Osteoblast (primary cell): Measurements from ENCODE around the gene ACY1. TPM values are rescaled to one million over a fixed set of nuclear protein-coding genes. Genes with fewer than 3 reads are reported as not detected.

ENCODE experiments used
- DNase-seq: peaks from one replicate; pipeline ENCODE4 v3.0.0; 2011; ENCODE audit warnings: low spot score, mixed read lengths; ENCODE audit not compliant: insufficient read length; ENCODE audit errors: missing footprints
- H2AFZ ChIP-seq: 2 replicates; pipeline ENCODE4 v1.6.0; 2011; ENCODE audit warnings: mild to moderate bottlenecking, low read length
- H3K27ac ChIP-seq: 2 replicates; pipeline ENCODE4 v1.5.1; 2011; ENCODE audit warnings: mild to moderate bottlenecking, low read depth, low read length, moderate library complexity
- H3K27me3 ChIP-seq: 2 replicates; pipeline ENCODE4 v1.6.0; 2012; ENCODE audit warnings: mild to moderate bottlenecking, control low read depth, inconsistent platforms, low read length, moderate library complexity; ENCODE audit not compliant: insufficient read depth
- H3K36me3 ChIP-seq: 2 replicates; pipeline ENCODE4 v1.5.1; 2011; ENCODE audit warnings: mild to moderate bottlenecking, low read length, control low read depth, moderate library complexity; ENCODE audit not compliant: insufficient read depth
- H3K4me1 ChIP-seq: 2 replicates; pipeline ENCODE4 v1.5.1; 2011; ENCODE audit warnings: mild to moderate bottlenecking, low read length, control low read depth, moderate library complexity; ENCODE audit not compliant: insufficient read depth
- H3K4me2 ChIP-seq: 2 replicates; pipeline ENCODE4 v1.6.0; 2011; ENCODE audit warnings: mild to moderate bottlenecking, low read length; ENCODE audit not compliant: insufficient read depth
- H3K4me3 ChIP-seq: fragments of 200-600 bp; sonication (generic); 3 replicates; pipeline ENCODE4 v1.5.1; 2012; ENCODE audit warnings: mild to moderate bottlenecking, low read length, inconsistent platforms; ENCODE audit not compliant: insufficient read depth
- H3K79me2 ChIP-seq: 2 replicates; pipeline ENCODE4 v1.6.0; 2012; ENCODE audit warnings: mild to moderate bottlenecking, low read length, control low read depth, inconsistent platforms; ENCODE audit not compliant: insufficient read depth
- H3K9me3 ChIP-seq: 2 replicates; pipeline ENCODE4 v1.5.1; 2011; ENCODE audit warnings: low read depth, low read length, control low read depth
- H4K20me1 ChIP-seq: 2 replicates; pipeline ENCODE4 v1.6.0; 2012; ENCODE audit warnings: mild to moderate bottlenecking, low read length, control low read depth; ENCODE audit not compliant: insufficient read depth
- CTCF ChIP-seq: IDR thresholded peaks from 2 replicates; pipeline ENCODE4 v1.5.1; 2011; ENCODE audit warnings: mild to moderate bottlenecking, low read depth, low read length, moderate library complexity; ENCODE audit errors: extremely low read depth
- total RNA-seq: library from RNA; depleted of rRNA; stranded (reverse); fragments of >200 nt; gene quantifications from 2 replicates; pipeline ENCODE4 v1.2.3, GENCODE V29; 2012

Gene ACY1
- total RNA-seq, 1 donor = 37.6 TPM

DNA sequence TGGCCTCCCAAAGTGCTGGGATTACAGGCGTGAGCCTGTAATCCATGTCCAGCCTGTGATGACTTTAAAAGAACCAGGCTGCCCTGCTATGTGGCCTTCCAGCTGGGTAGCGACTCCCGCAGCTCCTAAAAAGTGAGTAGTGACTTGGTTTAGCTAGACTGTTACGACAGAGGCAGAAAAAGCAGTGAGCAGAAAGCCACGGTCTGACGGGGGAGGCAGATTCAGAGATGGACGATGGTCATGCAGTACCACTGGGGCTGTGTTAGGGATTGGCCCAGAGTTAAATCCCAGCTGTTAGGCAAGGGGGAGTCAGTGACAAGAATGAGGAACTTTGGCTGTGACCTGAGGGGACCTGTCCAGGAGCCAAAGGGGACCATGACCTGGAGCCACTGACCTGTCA is 15.4 kb downstream of the ACY1 start:
- peaks cover 14% of the 10 kb centered on the region for H3K36me3 ChIP-seq
- peaks cover 19% of the 10 kb centered on the region for H3K79me2 ChIP-seq
- H3K4me1 ChIP-seq = peaks cover 12% of the 10 kb centered on the region
- peaks cover 13% of the 10 kb centered on the region for H4K20me1 ChIP-seq
- H3K4me3 ChIP-seq = no peak overlapping the region
- H3K27ac ChIP-seq = no peak overlapping the region
- no peak overlapping the region for H2AFZ ChIP-seq
- no peak for TF ChIP-seq CTCF
- no peaks in the 10 kb centered on the region for H3K9me3 ChIP-seq
- DNase-seq = no peak
- H3K27me3 ChIP-seq = peaks cover 5% of the 10 kb centered on the region
- no peak overlapping the region for H3K4me2 ChIP-seq

- peaks cover 6% of the 10 kb centered on the region for H4K20me1 ChIP-seq
- DNase-seq = no peak
- no peak for TF ChIP-seq CTCF
- H3K27me3 ChIP-seq = peaks cover 5% of the 10 kb centered on the region
- no peak overlapping the region for H3K27ac ChIP-seq
- no peak overlapping the region for H3K4me3 ChIP-seq
- H3K4me1 ChIP-seq = peaks cover 2% of the 10 kb centered on the region
- H3K79me2 ChIP-seq = peaks cover 9% of the 10 kb centered on the region
- no peaks in the 10 kb centered on the region for H3K9me3 ChIP-seq
- H3K36me3 ChIP-seq = peaks cover 4% of the 10 kb centered on the region
- no peak overlapping the region for H2AFZ ChIP-seq
- H3K4me2 ChIP-seq = no peak overlapping the region
Observed at GRCh38 chr3:51999846-52000245, 16.5 kb downstream of the ACY1 start.

- Histone ChIP-seq H3K36me3 (no peaks in the 10 kb centered on the region), H3K4me3 (no peak overlapping the region), H3K79me2 (no peaks in the 10 kb centered on the region), H4K20me1 (no peaks in the 10 kb centered on the region), H2AFZ (no peak overlapping the region), H3K4me2 (no peak overlapping the region), H3K9me3 (no peaks in the 10 kb centered on the region), H3K4me1 (peaks cover 14% of the 10 kb centered on the region), H3K27ac (no peak overlapping the region), H3K27me3 (peaks cover 5% of the 10 kb centered on the region)
- peak; percentile 97 for DNase-seq
- peak; percentile 80 for TF ChIP-seq CTCF
Observed at GRCh38 chr3:52001443-52001974, 18.2 kb downstream of the ACY1 start.

DNA sequence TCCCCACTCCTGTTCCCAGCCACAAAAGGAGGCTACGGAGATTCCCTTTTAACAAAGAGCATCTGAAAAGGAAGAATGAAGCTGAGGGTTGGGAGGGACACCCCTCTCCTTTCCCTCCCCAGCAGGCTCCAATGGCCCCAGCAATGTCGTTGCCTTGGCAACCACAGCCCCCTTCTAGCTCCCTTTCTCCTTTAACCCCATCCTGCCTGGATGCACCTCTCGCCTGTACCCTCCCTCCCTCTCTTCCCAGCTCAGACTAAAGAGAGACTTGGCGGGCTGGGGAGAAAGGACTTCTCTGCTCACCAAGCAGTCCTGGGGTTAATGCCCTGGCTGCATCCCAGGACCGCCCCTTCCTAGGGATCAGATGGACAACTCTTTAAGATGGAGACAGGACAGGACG is 19.4 kb downstream of the ACY1 start:
- H3K4me1 ChIP-seq = peaks cover 14% of the 10 kb centered on the region
- no peak overlapping the region for H2AFZ ChIP-seq
- H3K27me3 ChIP-seq = no peaks in the 10 kb centered on the region
- H3K4me2 ChIP-seq = no peak overlapping the region
- no peaks in the 10 kb centered on the region for H3K36me3 ChIP-seq
- no peak overlapping the region for H3K27ac ChIP-seq
- TF ChIP-seq CTCF = no peak
- H3K4me3 ChIP-seq = no peak overlapping the region
- H3K9me3 ChIP-seq = no peaks in the 10 kb centered on the region
- no peaks in the 10 kb centered on the region for H3K79me2 ChIP-seq
- no peak for DNase-seq
- no peaks in the 10 kb centered on the region for H4K20me1 ChIP-seq
